SK-N-SH treated with all-trans-retinoic acid at 6 μM for 48 hours (cell line): ENCODE results near the gene FAHD2B.
"Not testable (repeated sequence)": the region's sequence is repeated elsewhere in the genome, so short reads cannot be mapped to it uniquely, and the experiment has no call there.

Experiments
- BACH2 ChIP-seq: fragments of 250-450 bp; sonication (Bioruptor Pico); IDR thresholded peaks from 2 replicates; pipeline ENCODE4 v1.9.0; 2021; ENCODE audit warnings: mild to moderate bottlenecking, borderline replicate concordance
- CREB5 ChIP-seq: fragments of 250-450 bp; sonication (Bioruptor Pico); IDR thresholded peaks from 2 replicates; pipeline ENCODE4 v1.5.1; 2020; ENCODE audit warnings: low read depth, mild to moderate bottlenecking, moderate library complexity
- CSDC2 ChIP-seq: fragments of 250-450 bp; sonication (Bioruptor Pico); IDR thresholded peaks from 2 replicates; pipeline ENCODE4 v1.5.0; 2020; ENCODE audit warnings: mild to moderate bottlenecking, moderate library complexity
- CSRNP3 ChIP-seq: fragments of 250-450 bp; sonication (Bioruptor Pico); IDR thresholded peaks from 2 replicates; pipeline ENCODE4 v1.5.1; 2021; ENCODE audit warnings: mild to moderate bottlenecking, moderate library complexity
- ISL1 ChIP-seq: fragments of 250-450 bp; sonication (Bioruptor Pico); IDR thresholded peaks from 2 replicates; pipeline ENCODE4 v2.1.2; 2022; ENCODE audit warnings: mild to moderate bottlenecking, moderate library complexity
- PATZ1 ChIP-seq: fragments of 250-450 bp; sonication (Bioruptor Pico); IDR thresholded peaks from 2 replicates; pipeline ENCODE4 v1.8.0; 2020; ENCODE audit warnings: mild to moderate bottlenecking, moderate library complexity, borderline replicate concordance
- SNAI2 ChIP-seq: fragments of 250-450 bp; sonication (Bioruptor Pico); IDR thresholded peaks from 2 replicates; pipeline ENCODE4 v1.5.0; 2020; ENCODE audit warnings: mild to moderate bottlenecking, moderate library complexity
- TCF4 ChIP-seq: fragments of 250-450 bp; sonication (Bioruptor Pico); IDR thresholded peaks from 2 replicates; pipeline ENCODE4 v1.8.0; 2021; ENCODE audit warnings: mild to moderate bottlenecking, moderate library complexity, borderline replicate concordance
- ZFP3 ChIP-seq: fragments of 250-450 bp; sonication (Bioruptor Pico); IDR thresholded peaks from 2 replicates; pipeline ENCODE4 v1.5.0; 2020; ENCODE audit warnings: mild to moderate bottlenecking, moderate library complexity
- ZNF565 ChIP-seq: fragments of 450-650 bp; formaldehyde crosslinking; conservative IDR thresholded peaks from 2 replicates; pipeline ENCODE4 v1.5.0; 2020; ENCODE audit warnings: low read depth, mild to moderate bottlenecking, moderate library complexity
- ZNF70 ChIP-seq: fragments of 450-650 bp; formaldehyde crosslinking; IDR thresholded peaks from 2 replicates; pipeline ENCODE4 v1.5.0; 2020; ENCODE audit warnings: mild to moderate bottlenecking, moderate library complexity

- TF ChIP-seq ZNF565; CSRNP3 (CRISPR knock-in tag); TCF4 (CRISPR knock-in tag); ZNF70 (CRISPR knock-in tag); SNAI2 (CRISPR knock-in tag); ISL1 (CRISPR knock-in tag); CREB5; PATZ1 (CRISPR knock-in tag); ZFP3; BACH2 (CRISPR knock-in tag); CSDC2 (CRISPR knock-in tag): not testable (repeated sequence)
Measured at GRCh38 chr2:97088706-97089105, 6.0 kb downstream of the FAHD2B start.
